ENCODE data around the gene ATP2C2. TPM values are rescaled to one million over a fixed set of nuclear protein-coding genes. Genes with fewer than 3 reads are reported as not detected.

ATP2C2 gene
- polyA plus RNA-seq, 1 of the 3 experiments (the other 2 are of a cell fraction): 0.33 TPM

- Histone ChIP-seq H3K4me2 (no peak overlapping the region), H3F3A (replicated peaks; ENCODE audit: insufficient read depth) (no peaks in the 10 kb centered on the region), H2AFZ (ENCODE audit: low read depth) (no peak overlapping the region), H3K4me3 (ENCODE audit: low read depth in 2 of 2, low read length in 1 of 2) (no peak overlapping the region), H4K20me1 (ENCODE audit: insufficient read depth) (no peaks in the 10 kb centered on the region), H3K27me3 (ENCODE audit: insufficient read depth) (peaks cover 22% of the 10 kb centered on the region; the same call in 1 of the 2 replicates), H3K79me2 (ENCODE audit: insufficient read depth) (no peaks in the 10 kb centered on the region), H3K9ac (no peak overlapping the region), H3K36me3 (replicated peaks in 1 of 2; ENCODE audit: control insufficient read depth in 1 of 2, insufficient read depth in 2 of 2, low read length in 1 of 2) (no peaks in the 10 kb centered on the region), H3K4me1 (ENCODE audit: control insufficient read depth in 1 of 2, insufficient read depth in 2 of 2, low read depth in 1 of 2, low read length in 1 of 2) (no peaks in the 10 kb centered on the region), H3K27ac (ENCODE audit: low read depth in 2 of 2, low read length in 1 of 2) (no peak overlapping the region), H3K9me2 (no peaks in the 10 kb centered on the region), H3K9me3 (no peaks in the 10 kb centered on the region)
- ChIA-PET POLR2A (interaction anchor here (0.6 kb wide), 1 partner anchor 80 kb away, joined by 3 read pairs; no protein-coding TSS in a partner anchor), CTCF (interaction anchor here (1.7 kb wide), 1 partner anchor 155 kb away, joined by 4 read pairs; no protein-coding TSS in a partner anchor)
- TF ChIP-seq CHD2 (IDR thresholded peaks at IDR 0.05; ENCODE audit: low read length, partially characterized antibody): no peak
- TF ChIP-seq MEF2A (IDR thresholded peaks at IDR 0.05; ENCODE audit: borderline replicate concordance, low read depth): no peak
- TF ChIP-seq RAD21 (IDR thresholded peaks at IDR 0.05; ENCODE audit: low read length): no peak
- no peak for TF ChIP-seq ELF1 (IDR thresholded peaks at IDR 0.05)
- no peak for TF ChIP-seq FOSL2 (IDR thresholded peaks at IDR 0.05; ENCODE audit: borderline replicate concordance, low read depth)
- TF ChIP-seq POLR2AphosphoS5 (IDR thresholded peaks at IDR 0.05; ENCODE audit: low read depth, low read length): no peak
- no peak for TF ChIP-seq IRF3 (IDR thresholded peaks at IDR 0.05; ENCODE audit: low read depth, low read length)
- TF ChIP-seq FOXJ3 (CRISPR knock-in tag; IDR thresholded peaks at IDR 0.05): no peak
- TF ChIP-seq RCOR1 (IDR thresholded peaks at IDR 0.05; ENCODE audit: low read length): no peak
- no peak for TF ChIP-seq JUND (IDR thresholded peaks at IDR 0.05)
- no peak for TF ChIP-seq YY1 (IDR thresholded peaks at IDR 0.05; ENCODE audit: low read depth)
- no peak for TF ChIP-seq ZBTB33 (IDR thresholded peaks at IDR 0.05; ENCODE audit: borderline replicate concordance, low read depth)
- no peak for TF ChIP-seq SMC3 (IDR thresholded peaks at IDR 0.05; ENCODE audit: low read depth, low read length)
- no peak for TF ChIP-seq GATA2 (CRISPR knock-in tag; IDR thresholded peaks at IDR 0.05)
- WGBS (ENCODE audit: low lambda C conversion rate): 63% methylated on average over 15 of the region's 16 CpGs
- DNase-seq: no peak
Observed at GRCh38 chr16:84350685-84351400, 17.5 kb upstream of the ATP2C2 start.

GRCh38 chr16:84351630-84352029, 16.7 kb upstream of the ATP2C2 start:
- H3K9me2 ChIP-seq: no peaks in the 10 kb centered on the region
- no peaks in the 10 kb centered on the region for H3F3A ChIP-seq (replicated peaks; ENCODE audit: insufficient read depth)
- H3K4me2 ChIP-seq: no peak overlapping the region
- WGBS (ENCODE audit: low lambda C conversion rate): 64% methylated on average over 8 of the region's 8 CpGs
- CTCF ChIA-PET: interaction anchor here (1.7 kb wide), 1 partner anchor 155 kb away, joined by 4 read pairs; no protein-coding TSS in a partner anchor
- H3K27me3 ChIP-seq (ENCODE audit: insufficient read depth): peaks cover 22% of the 10 kb centered on the region; the same call in 1 of the 2 replicates
- no peaks in the 10 kb centered on the region for H3K79me2 ChIP-seq (ENCODE audit: insufficient read depth)
- no peak for DNase-seq
- no peaks in the 10 kb centered on the region for H4K20me1 ChIP-seq (ENCODE audit: insufficient read depth)
- H3K36me3 ChIP-seq (replicated peaks in 1 of 2; ENCODE audit: control insufficient read depth in 1 of 2, insufficient read depth in 2 of 2, low read length in 1 of 2): no peaks in the 10 kb centered on the region
- no peak overlapping the region for H3K27ac ChIP-seq (ENCODE audit: low read depth in 2 of 2, low read length in 1 of 2)
- POLR2A ChIA-PET: interaction anchor here (0.6 kb wide), 1 partner anchor 79 kb away, joined by 3 read pairs; no protein-coding TSS in a partner anchor
- no peak overlapping the region for H2AFZ ChIP-seq (ENCODE audit: low read depth)
- H3K4me1 ChIP-seq (ENCODE audit: control insufficient read depth in 1 of 2, insufficient read depth in 2 of 2, low read depth in 1 of 2, low read length in 1 of 2): no peaks in the 10 kb centered on the region
- no peak overlapping the region for H3K9ac ChIP-seq
- H3K9me3 ChIP-seq: no peaks in the 10 kb centered on the region
- no peak overlapping the region for H3K4me3 ChIP-seq (ENCODE audit: low read depth in 2 of 2, low read length in 1 of 2)
- no peak for TF ChIP-seq MXI1 (IDR thresholded peaks at IDR 0.05; ENCODE audit: low read depth, low read length)
- no peak for TF ChIP-seq CHD2 (IDR thresholded peaks at IDR 0.05; ENCODE audit: low read length, partially characterized antibody)
- TF ChIP-seq RXRA (IDR thresholded peaks at IDR 0.05; ENCODE audit: borderline replicate concordance, low read depth): no peak
- TF ChIP-seq IRF3 (IDR thresholded peaks at IDR 0.05; ENCODE audit: low read depth, low read length): no peak
- TF ChIP-seq FOXM1 (IDR thresholded peaks at IDR 0.05; ENCODE audit: low read depth): no peak
- TF ChIP-seq, protein P1, sequence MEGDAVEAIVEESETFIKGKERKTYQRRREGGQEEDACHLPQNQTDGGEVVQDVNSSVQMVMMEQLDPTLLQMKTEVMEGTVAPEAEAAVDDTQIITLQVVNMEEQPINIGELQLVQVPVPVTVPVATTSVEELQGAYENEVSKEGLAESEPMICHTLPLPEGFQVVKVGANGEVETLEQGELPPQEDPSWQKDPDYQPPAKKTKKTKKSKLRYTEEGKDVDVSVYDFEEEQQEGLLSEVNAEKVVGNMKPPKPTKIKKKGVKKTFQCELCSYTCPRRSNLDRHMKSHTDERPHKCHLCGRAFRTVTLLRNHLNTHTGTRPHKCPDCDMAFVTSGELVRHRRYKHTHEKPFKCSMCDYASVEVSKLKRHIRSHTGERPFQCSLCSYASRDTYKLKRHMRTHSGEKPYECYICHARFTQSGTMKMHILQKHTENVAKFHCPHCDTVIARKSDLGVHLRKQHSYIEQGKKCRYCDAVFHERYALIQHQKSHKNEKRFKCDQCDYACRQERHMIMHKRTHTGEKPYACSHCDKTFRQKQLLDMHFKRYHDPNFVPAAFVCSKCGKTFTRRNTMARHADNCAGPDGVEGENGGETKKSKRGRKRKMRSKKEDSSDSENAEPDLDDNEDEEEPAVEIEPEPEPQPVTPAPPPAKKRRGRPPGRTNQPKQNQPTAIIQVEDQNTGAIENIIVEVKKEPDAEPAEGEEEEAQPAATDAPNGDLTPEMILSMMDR (IDR thresholded peaks at IDR 0.05): no peak
- no peak for TF ChIP-seq SMC3 (IDR thresholded peaks at IDR 0.05; ENCODE audit: low read depth, low read length)
- TF ChIP-seq NRF1 (IDR thresholded peaks at IDR 0.05; ENCODE audit: low read depth, low read length): no peak
- TF ChIP-seq PBX3 (IDR thresholded peaks at IDR 0.05): no peak
- TF ChIP-seq JUND (IDR thresholded peaks at IDR 0.05): no peak
- TF ChIP-seq TCF12 (IDR thresholded peaks at IDR 0.05): no peak

Data from SK-N-SH (cell line).